HepG2 (cell line): ENCODE data around the gene OR51A7. TPM values are rescaled to one million over a fixed set of nuclear protein-coding genes. Genes with fewer than 3 reads are reported as not detected.

Source experiments
- ATAC-seq: fragments of 200-7000 bp; cut with Tn5 transposase; 3 replicates; pipeline ENCODE4 v1.9.1; 2020; ENCODE audit warnings: mild to moderate bottlenecking, moderate library complexity
- BruUV-seq: library from RNA; stranded (reverse); fragments of 400-500 nt; replicated peaks from 2 replicates; lab custom pipeline; 2021; lab: Mats Ljungman, UMichigan
- CTCF ChIA-PET: fragments of 300-600 bp; formaldehyde crosslinking; extraction: SDS; loops from one replicate; lab custom pipeline; 2021; ENCODE audit warnings: low total read pairs, inconsistent platforms, low intra/inter-chr PET ratio; lab: Yijun Ruan, JAX
- POLR2A ChIA-PET: fragments of 350-600 bp; sonication (Branson Sonifier 250); formaldehyde crosslinking; loops from one replicate; lab custom pipeline; 2020; ENCODE audit warnings: antibody characterized with exemption, inconsistent platforms; lab: Yijun Ruan, JAX
- DNase-seq: peaks from one replicate; pipeline ENCODE4 v3.0.0-alpha.2; 2015; ENCODE audit warnings: low spot score
- FAIRE-seq: peaks from 3 replicates; lab custom pipeline; 2011; peaks lifted over from hg19 to GRCh38; lab: Jason Lieb, UNC
- H2AFZ ChIP-seq: one replicate; pipeline ENCODE4 v1.6.1; 2011; ENCODE audit warnings: low read length, inconsistent platforms
- H3K27ac ChIP-seq: fragments of 300-600 bp; 3 replicates; pipeline ENCODE4 v1.8.0; 2011; ENCODE audit warnings: mixed run types, mild to moderate bottlenecking, mixed read lengths, low read length, inconsistent platforms; ENCODE audit not compliant: insufficient read depth; ENCODE audit errors: extremely low read length
- H3K27me3 ChIP-seq, 2 experiments: fragments of 200-600 bp in 1 of 2; 2 replicates in 1 of 2; 3 replicates in 1 of 2; pipeline versions ENCODE4 v1.6.0 to v1.8.0; 2011; ENCODE audit warnings: low read length in 2 of 2, mild to moderate bottlenecking in 2 of 2, moderate library complexity in 2 of 2, inconsistent platforms in 1 of 2; ENCODE audit not compliant: insufficient read depth in 2 of 2, control insufficient read depth in 1 of 2
- H3K36me3 ChIP-seq, 2 experiments: fragments of 200-600 bp in 1 of 2; replicated peaks in 1 of 2; 2 replicates in 1 of 2; 3 replicates in 1 of 2; pipeline versions ENCODE4 v1.5.1 to v1.8.0; 2011; ENCODE audit warnings: low read length in 2 of 2, inconsistent platforms in 1 of 2; ENCODE audit not compliant: insufficient read depth in 2 of 2, control insufficient read depth in 1 of 2
- H3K4me1 ChIP-seq: 2 replicates; pipeline ENCODE4 v1.5.1; 2012; ENCODE audit warnings: low read length, inconsistent platforms; ENCODE audit not compliant: insufficient read depth
- H3K4me2 ChIP-seq: 2 replicates; pipeline ENCODE4 v1.6.0; 2011; ENCODE audit warnings: low read depth, low read length, inconsistent platforms
- H3K4me3 ChIP-seq, 3 experiments: fragments of 200-600 bp in 1 of 3; sonication (generic), shearing (Covaris generic) in 1 of 3; replicated peaks in 1 of 3; 2 replicates each; pipeline ENCODE4 v1.5.1; 2011 to 2016; ENCODE audit warnings: low read length in 3 of 3, inconsistent platforms in 2 of 3, low read depth in 2 of 3, mild to moderate bottlenecking in 2 of 3, control low read depth in 1 of 3, mixed read lengths in 1 of 3; ENCODE audit not compliant: insufficient read depth in 1 of 3
- H3K79me2 ChIP-seq: one replicate; pipeline ENCODE4 v1.6.1; 2011; ENCODE audit warnings: low read length, inconsistent platforms; ENCODE audit not compliant: insufficient read depth
- H3K9ac ChIP-seq: 2 replicates; pipeline ENCODE4 v1.6.0; 2011; ENCODE audit warnings: mild to moderate bottlenecking, low read depth, low read length, inconsistent platforms; ENCODE audit not compliant: insufficient read depth
- H3K9me3 ChIP-seq: 2 replicates; pipeline ENCODE4 v1.5.1; 2012; ENCODE audit warnings: mild to moderate bottlenecking, low read length
- H4K20me1 ChIP-seq: 2 replicates; pipeline ENCODE4 v1.6.0; 2011; ENCODE audit warnings: inconsistent platforms, mild to moderate bottlenecking, low read length, moderate library complexity; ENCODE audit not compliant: insufficient read depth
- CAMTA2 ChIP-seq: sonication (generic); formaldehyde crosslinking; IDR thresholded peaks from 2 replicates; pipeline ENCODE4 v1.4.0; 2020; ENCODE audit warnings: mild to moderate bottlenecking, missing genetic modification reagents, borderline replicate concordance
- CEBPB ChIP-seq: IDR thresholded peaks from 2 replicates; pipeline ENCODE4 v1.6.1; 2011; ENCODE audit warnings: low read depth, low read length, improper control_type of control experiment, borderline replicate concordance
- CENPX ChIP-seq: sonication (generic); formaldehyde crosslinking; IDR thresholded peaks from 2 replicates; pipeline ENCODE4 v1.9.0; 2021; ENCODE audit warnings: mild to moderate bottlenecking, missing genetic modification reagents, moderate library complexity
- HMG20A ChIP-seq: IDR thresholded peaks from 2 replicates; pipeline ENCODE4 v1.6.1; 2016; ENCODE audit warnings: borderline replicate concordance
- HMGA1 ChIP-seq: sonication (generic); formaldehyde crosslinking; conservative IDR thresholded peaks from 2 replicates; pipeline ENCODE4 v1.4.0; 2020; ENCODE audit warnings: missing genetic modification reagents
- HNF4A ChIP-seq: sonication (generic); formaldehyde crosslinking; IDR thresholded peaks from 2 replicates; pipeline ENCODE4 v1.4.0; 2020; ENCODE audit warnings: missing genetic modification reagents
- PHF8 ChIP-seq: sonication (generic); formaldehyde crosslinking; IDR thresholded peaks from 2 replicates; pipeline ENCODE4 v1.5.0; 2020; ENCODE audit warnings: missing genetic modification reagents
- RBFOX2 ChIP-seq: fragments of 200-400 bp; formaldehyde crosslinking; IDR thresholded peaks from 2 replicates; pipeline ENCODE4 v1.6.1; 2017; ENCODE audit warnings: low read depth, mild to moderate bottlenecking, low read length
- SMC3 ChIP-seq: IDR thresholded peaks from 2 replicates; pipeline ENCODE4 v1.6.1; 2011; ENCODE audit warnings: low read length, improper control_type of control experiment
- SP140L ChIP-seq: sonication (generic); formaldehyde crosslinking; IDR thresholded peaks from 2 replicates; pipeline ENCODE4 v1.4.0; 2020; ENCODE audit warnings: missing genetic modification reagents, borderline replicate concordance
- SRF ChIP-seq: IDR thresholded peaks from 2 replicates; pipeline ENCODE4 v1.6.1; 2011; ENCODE audit warnings: mild to moderate bottlenecking, low read depth, low read length, moderate library complexity
- ZNF558 ChIP-seq: sonication (generic); formaldehyde crosslinking; IDR thresholded peaks from 2 replicates; pipeline ENCODE4 v1.9.0; 2022; ENCODE audit warnings: mild to moderate bottlenecking, missing genetic modification reagents, borderline replicate concordance
- ZNF749 ChIP-seq: sonication (generic); formaldehyde crosslinking; IDR thresholded peaks from 2 replicates; pipeline ENCODE4 v1.8.0; 2022; ENCODE audit warnings: mild to moderate bottlenecking, missing genetic modification reagents, moderate library complexity, borderline replicate concordance
- ZNF883 ChIP-seq: sonication (generic); formaldehyde crosslinking; IDR thresholded peaks from 2 replicates; pipeline ENCODE4 v1.5.1; 2020; ENCODE audit warnings: mild to moderate bottlenecking, missing genetic modification reagents; ENCODE audit errors: not compliant biosample characterization
- WGBS: methylation state at CpG from one replicate; pipeline ENCODE4 v1.1.6; 2017; ENCODE audit warnings: low lambda C conversion rate; 5-methylcytosine and 5-hydroxymethylcytosine counted together
- in situ Hi-C: cut with HindIII; loops from 2 replicates; pipeline ENCODE4 v1.10.0; 2017; ENCODE audit warnings: low pct_unique_long_range_greater_than_20kb; ENCODE audit not compliant: extremely low pct_ligation_motif_present
- intact Hi-C: fragments of 100-400 bp; cut with micrococcal nuclease; formaldehyde crosslinking; loops from one replicate; pipeline ENCODE4 v1.10.0; 2022; ENCODE audit not compliant: unreplicated experiment
- polyA plus RNA-seq, 8 experiments: library from polyadenylated mRNA; depleted of rRNA in 3 of 8; stranded (reverse) in 7 of 8; unstranded in 1 of 8; fragments of >200 nt; fragmentation: Illumina TruSeq in 4 of 8; extraction: Trizol in 4 of 8; gene quantifications; 2 replicates each; pipeline versions ENCODE4 v1.2.1 to v1.2.3, GENCODE V29; 2011 to 2016; ENCODE audit warnings: low read depth in 4 of 8, missing spikeins in 1 of 8, mixed read lengths in 1 of 8; ENCODE audit not compliant: insufficient read depth in 1 of 8
- total RNA-seq, 5 experiments: library from RNA; depleted of rRNA; stranded (reverse); fragments of >200 nt; fragmentation: Illumina TruSeq; extraction: Trizol; gene quantifications; 2 replicates each; pipeline ENCODE4 v1.2.3, GENCODE V29; 2016; ENCODE audit warnings: low read depth in 1 of 5
- TF ChIP-seq, protein P1 (sequence below): sonication (generic); formaldehyde crosslinking; IDR thresholded peaks from 2 replicates; pipeline ENCODE4 v1.5.1; 2020; ENCODE audit warnings: missing genetic modification reagents, mild to moderate bottlenecking, borderline replicate concordance
- TF ChIP-seq, protein P2 (sequence below): sonication (generic); formaldehyde crosslinking; IDR thresholded peaks from 2 replicates; pipeline ENCODE4 v1.8.0; 2022; ENCODE audit warnings: mild to moderate bottlenecking, missing genetic modification reagents
- TF ChIP-seq, protein P3 (sequence below): sonication (generic); formaldehyde crosslinking; IDR thresholded peaks from 2 replicates; pipeline ENCODE4 v1.8.0; 2022; ENCODE audit warnings: mild to moderate bottlenecking, missing genetic modification reagents, borderline replicate concordance

Gene OR51A7
- total and polyA plus RNA-seq, 2 of the 13 experiments (the other 11 are each of a cell fraction or from before 2014, with no cell fraction given): not detected

DNA sequence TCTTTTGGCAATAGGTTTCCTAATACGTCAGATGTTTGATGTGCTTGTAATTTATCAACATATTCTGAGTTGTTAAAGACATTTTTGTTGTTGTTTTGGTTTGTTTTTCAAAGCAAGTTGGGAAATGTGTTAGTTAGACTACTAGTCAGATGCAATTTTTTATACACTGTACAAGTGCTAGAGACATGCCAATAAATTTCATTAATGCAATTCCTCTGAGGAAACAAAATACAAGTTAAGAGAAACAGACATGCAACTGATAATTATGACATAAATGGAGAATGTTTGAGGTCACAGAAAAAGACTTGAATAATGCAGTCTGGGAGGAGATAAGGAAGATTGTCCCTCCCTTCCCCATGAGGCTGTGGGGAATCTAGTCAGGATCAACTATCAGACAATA is 16.0 kb upstream of the OR51A7 start:
- BruUV-seq: no TSS peak
- in situ Hi-C loops: no loop called here
- H3K4me2 ChIP-seq: no peak overlapping the region
- DNase-seq (no peak), FAIRE-seq (no peak), ATAC-seq (no peak)
- 0% methylated on average over 1 of the region's 1 CpG for WGBS
- no peaks in the 10 kb centered on the region for H4K20me1 ChIP-seq
- no peaks in the 10 kb centered on the region for H3K36me3 ChIP-seq
- H3K4me1 ChIP-seq: no peaks in the 10 kb centered on the region
- intact Hi-C loops: no loop called here
- H3K27ac ChIP-seq: no peak overlapping the region
- no peaks in the 10 kb centered on the region for H3K9me3 ChIP-seq
- no peaks in the 10 kb centered on the region for H3K27me3 ChIP-seq
- ChIA-PET CTCF (no interaction called here), POLR2A (no interaction called here)
- no peak for TF ChIP-seq PHF8 (CRISPR knock-in tag)
- H3K9ac ChIP-seq: no peak overlapping the region
- no peak overlapping the region for H3K4me3 ChIP-seq
- H3K79me2 ChIP-seq: no peaks in the 10 kb centered on the region
- H2AFZ ChIP-seq: no peak overlapping the region

DNA sequence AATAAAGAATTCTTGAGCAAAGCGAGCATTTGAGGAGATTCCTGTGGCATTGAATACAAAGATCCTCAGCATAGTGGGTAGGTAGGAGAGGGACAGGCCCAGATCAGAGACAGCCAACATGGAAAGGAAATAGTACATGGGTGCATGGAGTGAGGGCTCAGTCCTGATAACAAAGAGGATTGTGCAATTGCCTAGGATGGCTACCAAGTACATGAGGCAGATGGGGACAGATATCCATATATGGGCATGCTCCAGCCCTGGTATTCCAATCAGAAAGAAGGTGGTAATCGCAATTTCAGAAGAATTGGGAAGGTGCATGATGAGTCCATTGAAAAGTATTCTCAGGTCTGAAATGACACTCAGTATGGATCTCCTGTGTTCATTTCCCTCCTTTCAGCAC is 13.3 kb upstream of the OR51A7 start:
- Histone ChIP-seq H3K36me3 (no peaks in the 10 kb centered on the region), H3K27ac (no peak overlapping the region), H3K4me2 (no peak overlapping the region), H3K9ac (no peak overlapping the region), H3K9me3 (no peaks in the 10 kb centered on the region), H2AFZ (no peak overlapping the region), H3K4me3 (no peak overlapping the region), H4K20me1 (no peaks in the 10 kb centered on the region), H3K79me2 (no peaks in the 10 kb centered on the region), H3K27me3 (no peaks in the 10 kb centered on the region), H3K4me1 (no peaks in the 10 kb centered on the region)
- intact Hi-C loops (no loop called here), in situ Hi-C loops (no loop called here)
- no peak for DNase-seq
- no peak for ATAC-seq
- no peak for FAIRE-seq
- no TSS peak for BruUV-seq
- CTCF ChIA-PET: no interaction called here
- TF ChIP-seq HNF4A (no peak), HMGA1 (no peak), ZNF883 (CRISPR knock-in tag) (no peak), CEBPB (peak; percentile 53), SRF (peak; percentile 33; the same call in 1 of the 2 replicates), SP140L (CRISPR knock-in tag) (no peak), SMC3 (no peak), ZNF749 (CRISPR knock-in tag) (no peak), CENPX (CRISPR knock-in tag) (no peak), ZNF558 (CRISPR knock-in tag) (no peak), HMG20A (CRISPR knock-in tag) (no peak), RBFOX2 (no peak), CAMTA2 (CRISPR knock-in tag) (no peak)
- TF ChIP-seq, protein P1, sequence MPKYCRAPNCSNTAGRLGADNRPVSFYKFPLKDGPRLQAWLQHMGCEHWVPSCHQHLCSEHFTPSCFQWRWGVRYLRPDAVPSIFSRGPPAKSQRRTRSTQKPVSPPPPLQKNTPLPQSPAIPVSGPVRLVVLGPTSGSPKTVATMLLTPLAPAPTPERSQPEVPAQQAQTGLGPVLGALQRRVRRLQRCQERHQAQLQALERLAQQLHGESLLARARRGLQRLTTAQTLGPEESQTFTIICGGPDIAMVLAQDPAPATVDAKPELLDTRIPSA (CRISPR knock-in tag): no peak
- TF ChIP-seq, protein P2, sequence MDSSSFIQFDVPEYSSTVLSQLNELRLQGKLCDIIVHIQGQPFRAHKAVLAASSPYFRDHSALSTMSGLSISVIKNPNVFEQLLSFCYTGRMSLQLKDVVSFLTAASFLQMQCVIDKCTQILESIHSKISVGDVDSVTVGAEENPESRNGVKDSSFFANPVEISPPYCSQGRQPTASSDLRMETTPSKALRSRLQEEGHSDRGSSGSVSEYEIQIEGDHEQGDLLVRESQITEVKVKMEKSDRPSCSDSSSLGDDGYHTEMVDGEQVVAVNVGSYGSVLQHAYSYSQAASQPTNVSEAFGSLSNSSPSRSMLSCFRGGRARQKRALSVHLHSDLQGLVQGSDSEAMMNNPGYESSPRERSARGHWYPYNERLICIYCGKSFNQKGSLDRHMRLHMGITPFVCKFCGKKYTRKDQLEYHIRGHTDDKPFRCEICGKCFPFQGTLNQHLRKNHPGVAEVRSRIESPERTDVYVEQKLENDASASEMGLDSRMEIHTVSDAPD: no peak
- TF ChIP-seq, protein P3, sequence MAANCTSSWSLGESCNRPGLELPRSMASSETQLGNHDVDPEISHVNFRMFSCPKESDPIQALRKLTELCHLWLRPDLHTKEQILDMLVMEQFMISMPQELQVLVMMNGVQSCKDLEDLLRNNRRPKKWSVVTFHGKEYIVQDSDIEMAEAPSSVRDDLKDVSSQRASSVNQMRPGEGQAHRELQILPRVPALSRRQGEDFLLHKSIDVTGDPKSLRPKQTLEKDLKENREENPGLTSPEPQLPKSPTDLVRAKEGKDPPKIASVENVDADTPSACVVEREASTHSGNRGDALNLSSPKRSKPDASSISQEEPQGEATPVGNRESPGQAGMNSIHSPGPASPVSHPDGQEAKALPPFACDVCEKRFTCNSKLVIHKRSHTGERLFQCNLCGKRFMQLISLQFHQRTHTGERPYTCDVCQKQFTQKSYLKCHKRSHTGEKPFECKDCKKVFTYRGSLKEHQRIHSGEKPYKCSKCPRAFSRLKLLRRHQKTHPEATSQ: no peak
- whole genome bisulfite sequencing: 0% methylated on average over 2 of the region's 2 CpGs
- POLR2A ChIA-PET: no interaction called here
